PC-9 (cell line): ENCODE results near the gene ZBTB7C. TPM values are rescaled to one million over a fixed set of nuclear protein-coding genes. Genes with fewer than 3 reads are reported as not detected.

Source experiments
- BruUV-seq: library from RNA; stranded (reverse); fragments of 400-500 nt; replicated peaks from 2 replicates; lab custom pipeline; 2021; lab: Mats Ljungman, UMichigan
- CTCF ChIA-PET: fragments of 300-600 bp; sonication (Branson Sonifier 250); formaldehyde crosslinking; loops from one replicate; lab custom pipeline; 2022; ENCODE audit warnings: antibody characterized with exemption; lab: Charles Lee
- POLR2A ChIA-PET: fragments of 300-600 bp; sonication (Branson Sonifier 250); formaldehyde crosslinking; loops from one replicate; lab custom pipeline; 2022; ENCODE audit warnings: antibody characterized with exemption; ENCODE audit not compliant: unreplicated experiment; lab: Charles Lee
- DNase-seq, 2 experiments: peaks; one replicate each; pipeline versions ENCODE4 v3.0.0 to v3.0.0-alpha.2; 2015 to 2022; ENCODE audit warnings: mixed read lengths in 1 of 2
- H2AFZ ChIP-seq: fragments of 200-600 bp; sonication (generic); 2 replicates; pipeline ENCODE4 v1.8.1; 2017; ENCODE audit warnings: antibody characterized with exemption
- H3F3A ChIP-seq: fragments of 200-600 bp; sonication (generic); 2 replicates; pipeline ENCODE4 v1.8.1; 2017; ENCODE audit warnings: antibody characterized with exemption, mild to moderate bottlenecking, low read depth; ENCODE audit not compliant: insufficient read depth
- H3K27ac ChIP-seq: fragments of 200-600 bp; sonication (generic); 2 replicates; pipeline ENCODE4 v1.6.1; 2016; ENCODE audit warnings: mixed run types
- H3K27me3 ChIP-seq: fragments of 200-600 bp; sonication (generic); 2 replicates; pipeline ENCODE4 v1.6.1; 2016; ENCODE audit warnings: low read depth, mixed run types; ENCODE audit not compliant: insufficient read depth
- H3K36me3 ChIP-seq: fragments of 200-600 bp; sonication (generic); 2 replicates; pipeline ENCODE4 v1.6.1; 2016; ENCODE audit warnings: low read depth, mixed run types
- H3K4me1 ChIP-seq: fragments of 200-600 bp; sonication (generic); replicated peaks from 2 replicates; pipeline ENCODE4 v1.6.1; 2016; ENCODE audit warnings: mixed run types; ENCODE audit not compliant: insufficient read depth
- H3K4me2 ChIP-seq: fragments of 200-600 bp; sonication (generic); 2 replicates; pipeline ENCODE4 v1.6.1; 2017; ENCODE audit warnings: mixed run types
- H3K4me3 ChIP-seq: fragments of 200-600 bp; sonication (generic); 2 replicates; pipeline ENCODE4 v1.6.1; 2016; ENCODE audit warnings: mixed run types
- H3K79me2 ChIP-seq: fragments of 200-600 bp; sonication (generic); 2 replicates; pipeline ENCODE4 v1.6.1; 2017; ENCODE audit warnings: low read depth, mixed run types
- H3K9me2 ChIP-seq: fragments of 200-600 bp; sonication (generic); 2 replicates; pipeline ENCODE4 v1.8.1; 2017; ENCODE audit warnings: mild to moderate bottlenecking; ENCODE audit not compliant: insufficient read depth
- H3K9me3 ChIP-seq: fragments of 200-600 bp; sonication (generic); 2 replicates; pipeline ENCODE4 v1.8.1; 2016; ENCODE audit warnings: low read depth; ENCODE audit not compliant: insufficient read depth
- H4K20me1 ChIP-seq: fragments of 200-600 bp; sonication (generic); 2 replicates; pipeline ENCODE4 v1.8.1; 2017; ENCODE audit not compliant: insufficient read depth
- EZH2 ChIP-seq: fragments of 200-600 bp; sonication (generic); IDR thresholded peaks from 2 replicates; pipeline ENCODE4 v1.8.0; 2017; ENCODE audit warnings: antibody characterized with exemption, low read depth
- intact Hi-C: fragments of 100-400 bp; cut with micrococcal nuclease; formaldehyde crosslinking; loops from one replicate; pipeline ENCODE4 v1.10.0; 2022; ENCODE audit not compliant: unreplicated experiment
- total RNA-seq: library from RNA; stranded (reverse); gene quantifications from 2 replicates; pipeline ENCODE4 v1.2.3, GENCODE V29; 2021
- TF ChIP-seq, protein P1 (sequence below): fragments of 200-600 bp; sonication (generic); conservative IDR thresholded peaks from 2 replicates; pipeline ENCODE4 v1.6.1; 2017; ENCODE audit warnings: mixed run types, antibody characterized with exemption, mild to moderate bottlenecking, moderate library complexity

The ZBTB7C gene
- total RNA-seq, 1 experiment from 2014 or later: not detected

DNA sequence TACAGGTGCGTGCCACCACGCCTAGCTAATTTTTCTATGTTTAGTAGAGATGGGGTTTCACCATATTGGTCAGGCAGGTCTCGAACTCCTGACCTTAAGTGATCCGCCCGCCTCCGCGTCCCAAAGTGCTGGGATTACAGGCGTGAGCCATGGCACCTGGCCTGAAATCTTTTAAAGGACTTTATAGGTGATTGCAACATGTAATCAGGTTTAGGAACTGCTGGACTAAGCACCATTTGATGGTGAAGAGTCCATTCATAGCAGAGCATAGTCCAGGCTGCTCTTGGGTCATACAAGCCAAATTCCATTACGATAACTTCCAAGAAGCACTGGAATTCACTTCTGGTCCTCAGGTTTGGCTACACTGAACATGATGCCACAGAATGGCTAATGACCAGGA, 278.1 kb downstream of the ZBTB7C start:
- Histone ChIP-seq H3K4me2 (no peak overlapping the region), H3K27me3 (peaks cover 5% of the 10 kb centered on the region), H3K9me3 (no peaks in the 10 kb centered on the region), H3K4me3 (no peak overlapping the region), H4K20me1 (no peaks in the 10 kb centered on the region), H3K9me2 (no peaks in the 10 kb centered on the region; the same call in 1 of the 2 replicates), H3K27ac (no peak overlapping the region), H3K4me1 (peaks cover 32% of the 10 kb centered on the region), H3K79me2 (no peaks in the 10 kb centered on the region), H3F3A (peaks cover 21% of the 10 kb centered on the region), H2AFZ (no peak overlapping the region), H3K36me3 (no peaks in the 10 kb centered on the region)
- no TSS peak for BruUV-seq
- ChIA-PET POLR2A (no interaction called here), CTCF (no interaction called here)
- DNase-seq: no peak
- TF ChIP-seq EZH2: no peak
- TF ChIP-seq, protein P1, sequence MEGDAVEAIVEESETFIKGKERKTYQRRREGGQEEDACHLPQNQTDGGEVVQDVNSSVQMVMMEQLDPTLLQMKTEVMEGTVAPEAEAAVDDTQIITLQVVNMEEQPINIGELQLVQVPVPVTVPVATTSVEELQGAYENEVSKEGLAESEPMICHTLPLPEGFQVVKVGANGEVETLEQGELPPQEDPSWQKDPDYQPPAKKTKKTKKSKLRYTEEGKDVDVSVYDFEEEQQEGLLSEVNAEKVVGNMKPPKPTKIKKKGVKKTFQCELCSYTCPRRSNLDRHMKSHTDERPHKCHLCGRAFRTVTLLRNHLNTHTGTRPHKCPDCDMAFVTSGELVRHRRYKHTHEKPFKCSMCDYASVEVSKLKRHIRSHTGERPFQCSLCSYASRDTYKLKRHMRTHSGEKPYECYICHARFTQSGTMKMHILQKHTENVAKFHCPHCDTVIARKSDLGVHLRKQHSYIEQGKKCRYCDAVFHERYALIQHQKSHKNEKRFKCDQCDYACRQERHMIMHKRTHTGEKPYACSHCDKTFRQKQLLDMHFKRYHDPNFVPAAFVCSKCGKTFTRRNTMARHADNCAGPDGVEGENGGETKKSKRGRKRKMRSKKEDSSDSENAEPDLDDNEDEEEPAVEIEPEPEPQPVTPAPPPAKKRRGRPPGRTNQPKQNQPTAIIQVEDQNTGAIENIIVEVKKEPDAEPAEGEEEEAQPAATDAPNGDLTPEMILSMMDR: no peak
- intact Hi-C loops: no loop called here

DNA sequence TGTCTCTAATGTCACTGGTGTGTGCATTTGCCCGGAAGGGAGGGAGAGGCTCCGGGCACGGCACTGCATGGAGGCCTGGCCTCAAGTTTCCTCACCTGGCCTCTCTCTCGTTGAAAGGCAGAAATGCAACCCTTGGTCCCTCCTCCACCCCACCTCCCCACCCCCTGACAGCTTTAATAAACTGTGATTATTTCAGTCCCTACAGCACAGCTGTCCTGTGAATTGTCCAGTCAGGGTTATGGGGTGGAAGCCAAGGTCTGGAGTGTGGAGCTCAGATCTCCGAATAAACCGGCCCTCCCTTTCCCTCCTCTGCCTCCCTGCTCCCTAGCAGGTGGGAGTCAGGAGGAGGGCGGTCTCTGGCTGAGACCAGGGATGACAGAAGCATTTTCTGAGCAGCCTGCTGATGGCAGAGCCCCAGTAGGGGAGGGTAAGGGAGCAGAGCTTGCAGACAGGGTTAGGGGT, 279.5 kb downstream of the ZBTB7C start:
- Histone ChIP-seq H3K27me3 (peaks cover 10% of the 10 kb centered on the region), H3K79me2 (no peaks in the 10 kb centered on the region), H2AFZ (no peak overlapping the region), H3K27ac (no peak overlapping the region), H3K4me2 (no peak overlapping the region), H3K9me2 (no peaks in the 10 kb centered on the region; the same call in 1 of the 2 replicates), H3F3A (peaks cover 21% of the 10 kb centered on the region), H3K4me3 (no peak overlapping the region), H3K36me3 (no peaks in the 10 kb centered on the region), H3K4me1 (peaks cover 28% of the 10 kb centered on the region), H3K9me3 (no peaks in the 10 kb centered on the region), H4K20me1 (no peaks in the 10 kb centered on the region)
- TF ChIP-seq EZH2: no peak
- TF ChIP-seq, protein P1: no peak
- ChIA-PET POLR2A (no interaction called here), CTCF (no interaction called here)
- no TSS peak for BruUV-seq
- intact Hi-C loops: no loop called here
- no peak for DNase-seq

GRCh38 chr18:48127606-48128005, 281.6 kb downstream of the ZBTB7C start:
- Histone ChIP-seq H3K4me3 (no peak overlapping the region), H3K9me2 (no peaks in the 10 kb centered on the region; the same call in 1 of the 2 replicates), H3K27ac (no peak overlapping the region), H3K9me3 (no peaks in the 10 kb centered on the region), H3F3A (peaks cover 5% of the 10 kb centered on the region), H3K79me2 (no peaks in the 10 kb centered on the region), H3K4me1 (peaks cover 7% of the 10 kb centered on the region), H3K36me3 (no peaks in the 10 kb centered on the region), H3K4me2 (no peak overlapping the region), H2AFZ (no peak overlapping the region), H4K20me1 (peaks cover 3% of the 10 kb centered on the region; the same call in 1 of the 2 replicates), H3K27me3 (peaks cover 14% of the 10 kb centered on the region)
- intact Hi-C loops: no loop called here
- POLR2A ChIA-PET: no interaction called here
- BruUV-seq: no TSS peak
- TF ChIP-seq EZH2: no peak
- TF ChIP-seq, protein P1: no peak
- no peak for DNase-seq
- CTCF ChIA-PET: no interaction called here
